ENCODE data around the gene FEM1B.

The FEM1B gene

GRCh38 chr15:68312701-68313204 lies 35.2 kb downstream of the FEM1B start:
- Histone ChIP-seq H3K9me2 (ENCODE audit: low read depth, low read length) (no peaks in the 10 kb centered on the region), H3K27me3 (ENCODE audit: insufficient read depth, low read length) (no peaks in the 10 kb centered on the region), H3K4me1 (ENCODE audit: insufficient read depth, low read length, severe bottlenecking) (no peaks in the 10 kb centered on the region), H2AFZ (ENCODE audit: low read length) (no peak overlapping the region), H3K9ac (ENCODE audit: low read length) (no peak overlapping the region), H3K36me3 (ENCODE audit: insufficient read depth, low read length) (no peaks in the 10 kb centered on the region), H3K4me2 (ENCODE audit: low read length) (no peak overlapping the region), H3K4me3 (ENCODE audit: low read depth, low read length, poor library complexity, severe bottlenecking) (no peak overlapping the region), H3K79me2 (ENCODE audit: insufficient read depth, low read length) (no peaks in the 10 kb centered on the region), H4K20me1 (ENCODE audit: insufficient read depth, low read length) (no peaks in the 10 kb centered on the region), H3K27ac (ENCODE audit: low read depth, low read length, poor library complexity, severe bottlenecking) (no peak overlapping the region), H3F3A (ENCODE audit: insufficient read depth, low read length) (no peaks in the 10 kb centered on the region), H3K9me3 (ENCODE audit: low read length) (no peaks in the 10 kb centered on the region)
- no peak for TF ChIP-seq EZH2 (IDR thresholded peaks at IDR 0.05; ENCODE audit: borderline replicate concordance, low read length)
- TF ChIP-seq CTCF (IDR thresholded peaks at IDR 0.05; ENCODE audit: low read length) = no peak

GRCh38 chr15:68313501-68314410 lies 36.2 kb downstream of the FEM1B start:
- no peaks in the 10 kb centered on the region for H3K79me2 ChIP-seq (ENCODE audit: insufficient read depth, low read length)
- H2AFZ ChIP-seq (ENCODE audit: low read length) = no peak overlapping the region
- no peaks in the 10 kb centered on the region for H3K9me2 ChIP-seq (ENCODE audit: low read depth, low read length)
- H3K4me3 ChIP-seq (ENCODE audit: low read depth, low read length, poor library complexity, severe bottlenecking) = no peak overlapping the region
- no peaks in the 10 kb centered on the region for H3K4me1 ChIP-seq (ENCODE audit: insufficient read depth, low read length, severe bottlenecking)
- no peaks in the 10 kb centered on the region for H3K27me3 ChIP-seq (ENCODE audit: insufficient read depth, low read length)
- no peak overlapping the region for H3K27ac ChIP-seq (ENCODE audit: low read depth, low read length, poor library complexity, severe bottlenecking)
- no peak overlapping the region for H3K4me2 ChIP-seq (ENCODE audit: low read length)
- H3K36me3 ChIP-seq (ENCODE audit: insufficient read depth, low read length) = no peaks in the 10 kb centered on the region
- H3F3A ChIP-seq (ENCODE audit: insufficient read depth, low read length) = no peaks in the 10 kb centered on the region
- no peaks in the 10 kb centered on the region for H4K20me1 ChIP-seq (ENCODE audit: insufficient read depth, low read length)
- TF ChIP-seq CTCF (IDR thresholded peaks at IDR 0.05; ENCODE audit: low read length) (no peak), EZH2 (IDR thresholded peaks at IDR 0.05; ENCODE audit: borderline replicate concordance, low read length) (no peak)
- no peaks in the 10 kb centered on the region for H3K9me3 ChIP-seq (ENCODE audit: low read length)
- no peak overlapping the region for H3K9ac ChIP-seq (ENCODE audit: low read length)

GRCh38 chr15:68314563-68314962 lies 37.0 kb downstream of the FEM1B start:
- no peaks in the 10 kb centered on the region for H3K36me3 ChIP-seq (ENCODE audit: insufficient read depth, low read length)
- H3K4me3 ChIP-seq (ENCODE audit: low read depth, low read length, poor library complexity, severe bottlenecking) = no peak overlapping the region
- H3K4me1 ChIP-seq (ENCODE audit: insufficient read depth, low read length, severe bottlenecking) = no peaks in the 10 kb centered on the region
- no peak overlapping the region for H3K27ac ChIP-seq (ENCODE audit: low read depth, low read length, poor library complexity, severe bottlenecking)
- H4K20me1 ChIP-seq (ENCODE audit: insufficient read depth, low read length) = no peaks in the 10 kb centered on the region
- H3F3A ChIP-seq (ENCODE audit: insufficient read depth, low read length) = no peaks in the 10 kb centered on the region
- H3K4me2 ChIP-seq (ENCODE audit: low read length) = no peak overlapping the region
- H2AFZ ChIP-seq (ENCODE audit: low read length) = no peak overlapping the region
- no peaks in the 10 kb centered on the region for H3K27me3 ChIP-seq (ENCODE audit: insufficient read depth, low read length)
- no peaks in the 10 kb centered on the region for H3K79me2 ChIP-seq (ENCODE audit: insufficient read depth, low read length)
- H3K9ac ChIP-seq (ENCODE audit: low read length) = no peak overlapping the region
- H3K9me3 ChIP-seq (ENCODE audit: low read length) = no peaks in the 10 kb centered on the region
- H3K9me2 ChIP-seq (ENCODE audit: low read depth, low read length) = no peaks in the 10 kb centered on the region
- TF ChIP-seq CTCF (IDR thresholded peaks at IDR 0.05; ENCODE audit: low read length) = no peak
- no peak for TF ChIP-seq EZH2 (IDR thresholded peaks at IDR 0.05; ENCODE audit: borderline replicate concordance, low read length)

All from OCI-LY1 (cell line).